OCI-LY7 (cell line): ENCODE data around the gene TP53INP2.

Source experiments
- CTCF ChIP-seq: fragments of 200-600 bp; sonication (generic); conservative IDR thresholded peaks from 2 replicates; pipeline ENCODE4 v1.5.1; 2014; ENCODE audit warnings: mild to moderate bottlenecking, antibody characterized with exemption, low read length, moderate library complexity, mixed read lengths
- EZH2phosphoT487 ChIP-seq: fragments of 200-600 bp; sonication (generic); IDR thresholded peaks from 2 replicates; pipeline ENCODE4 v1.6.1; 2018; ENCODE audit warnings: low read depth, borderline replicate concordance, mild to moderate bottlenecking, mixed run types, antibody characterized with exemption, low read length, moderate library complexity, mixed read lengths

- TF ChIP-seq CTCF (peak; percentile 63), EZH2phosphoT487 (no peak)
These were observed 5.9 kb downstream of the TP53INP2 start for GRCh38 chr20:34709831-34710567.
